Endometrial microvascular endothelial cells (primary cell): Measurements from ENCODE around the gene TGFBR1. TPM values are rescaled to one million over a fixed set of nuclear protein-coding genes. Genes with fewer than 3 reads are reported as not detected.
"Not testable (repeated sequence)": the region's sequence is repeated elsewhere in the genome, so short reads cannot be mapped to it uniquely, and the experiment has no call there.

ENCODE experiments used
- in situ Hi-C: cut with HindIII; loops from 2 replicates; pipeline ENCODE4 v1.10.0; 2017; ENCODE audit warnings: low sequenced_read_pairs, low pct_unique_long_range_greater_than_20kb; ENCODE audit errors: inconsistent ontology term
- total RNA-seq: library from RNA; depleted of rRNA; stranded (reverse); fragments of >200 nt; gene quantifications from one replicate; pipeline ENCODE4 v1.2.3, GENCODE V29; 2015; ENCODE audit errors: inconsistent ontology term

TGFBR1 gene
- total RNA-seq, 1 donor from 2014 or later = 10.9 TPM

DNA sequence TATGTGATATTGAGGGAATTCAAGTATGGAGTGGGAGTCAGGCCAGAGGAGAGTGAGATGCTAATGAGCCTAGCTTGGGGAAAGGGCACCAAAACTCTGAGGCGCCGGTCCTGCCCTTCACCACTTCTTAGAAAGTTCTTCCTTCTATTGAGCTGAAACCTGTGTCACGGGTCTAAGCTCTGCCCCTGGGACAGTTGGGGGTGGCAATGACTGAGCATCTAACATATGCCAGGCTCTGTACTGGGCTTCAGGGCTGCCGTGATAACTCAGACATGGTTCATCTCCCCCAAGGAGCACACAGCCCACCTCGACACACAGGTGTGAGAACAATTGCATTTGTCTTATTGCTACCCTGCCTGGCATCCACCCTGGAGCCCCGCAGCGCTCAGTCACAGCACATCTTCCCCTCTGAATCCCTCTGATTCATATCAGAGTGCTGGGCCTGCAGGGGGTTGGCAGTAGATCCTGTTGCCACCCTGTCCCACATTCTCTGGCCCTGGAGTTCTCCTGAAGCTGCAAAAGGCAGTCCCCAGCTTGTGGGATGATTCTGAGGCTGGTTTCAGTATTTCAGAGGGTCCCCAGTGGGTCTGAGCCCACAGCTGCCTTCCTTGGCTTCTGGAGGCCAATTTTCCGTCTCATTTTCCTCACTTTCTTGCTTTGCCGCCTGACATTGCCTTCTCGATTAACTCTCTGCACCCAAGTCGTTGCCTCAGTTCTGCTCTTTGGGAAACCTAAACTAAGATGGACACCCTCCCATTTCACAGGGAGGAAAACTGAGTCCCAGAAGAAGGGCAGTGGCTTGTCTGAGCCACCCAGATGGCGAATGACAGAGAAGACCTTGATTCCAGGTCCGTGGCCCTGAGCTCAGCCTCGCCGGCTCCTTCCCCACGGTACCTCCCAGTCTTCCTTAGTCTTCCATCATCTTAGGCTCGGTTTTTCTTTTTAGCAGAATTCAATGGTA is 74.3 kb downstream of the TGFBR1 start:
- in situ Hi-C loops = no loop called here

DNA sequence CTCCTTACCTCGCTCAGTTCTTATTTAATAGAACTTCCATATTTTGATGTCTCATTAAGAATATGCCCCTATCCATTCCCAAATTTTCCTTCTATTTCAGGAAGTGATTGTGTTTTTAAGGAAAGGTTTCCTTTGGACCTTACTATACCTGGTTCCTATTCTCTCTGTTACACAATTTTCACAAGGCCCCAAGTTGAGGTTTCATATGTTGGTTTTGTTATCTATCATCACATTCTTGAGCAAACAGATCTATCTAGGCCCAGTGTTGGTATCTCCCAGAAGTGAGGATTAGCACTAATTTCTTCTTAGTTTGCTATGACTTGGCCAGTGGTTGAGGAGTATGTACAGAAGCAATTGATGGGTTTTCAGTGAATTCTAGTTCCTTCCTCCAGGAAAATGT is 75.3 kb downstream of the TGFBR1 start:
- in situ Hi-C loops = no loop called here

- in situ Hi-C loops = no loop called here
These were observed 75.7 kb downstream of the TGFBR1 start for GRCh38 chr9:99180662-99181061.

DNA sequence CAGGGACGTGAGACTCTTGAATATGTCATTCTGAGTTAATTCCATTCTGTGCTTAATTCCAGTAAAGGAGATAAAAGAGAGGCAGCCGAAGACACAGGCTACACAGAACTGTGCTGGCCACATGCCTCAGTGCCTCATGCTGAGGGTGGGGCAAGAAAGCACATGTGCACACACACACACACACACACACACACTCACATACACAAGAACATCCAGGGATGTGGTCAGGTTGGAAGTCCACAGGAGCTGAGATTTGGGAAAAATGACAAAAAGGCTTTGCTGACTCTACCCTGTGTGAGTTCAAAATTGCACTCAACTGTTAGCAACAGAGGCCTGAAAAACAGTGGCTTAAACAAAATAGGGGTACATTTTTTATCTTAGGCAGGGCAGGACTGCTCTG is 76.3 kb downstream of the TGFBR1 start:
- in situ Hi-C loops = no loop called here

DNA sequence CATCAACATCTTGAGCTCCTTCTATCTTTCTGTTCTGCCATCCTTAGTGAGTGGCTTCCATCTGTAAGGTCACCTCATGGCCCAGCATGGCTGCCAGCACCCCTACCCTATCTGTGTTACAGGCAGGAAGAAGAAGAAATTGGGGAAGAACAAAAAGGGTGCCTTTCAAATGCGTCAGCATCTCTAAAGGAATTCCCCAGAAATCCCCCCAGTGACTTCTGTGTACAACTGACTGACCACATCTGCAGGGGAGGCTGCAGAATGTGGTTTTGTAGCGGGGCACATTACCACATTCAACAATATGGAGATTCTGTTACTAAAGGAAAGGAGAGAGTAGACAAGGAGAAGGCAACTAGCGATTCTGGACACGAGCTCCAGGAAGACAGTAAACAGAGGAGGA is 76.7 kb downstream of the TGFBR1 start:
- in situ Hi-C loops = no loop called here

- in situ Hi-C loops = no loop called here
These were observed 77.4 kb downstream of the TGFBR1 start for GRCh38 chr9:99182356-99182755.

- in situ Hi-C loops = no loop called here
These were observed 78.7 kb downstream of the TGFBR1 start for GRCh38 chr9:99183616-99184015.

DNA sequence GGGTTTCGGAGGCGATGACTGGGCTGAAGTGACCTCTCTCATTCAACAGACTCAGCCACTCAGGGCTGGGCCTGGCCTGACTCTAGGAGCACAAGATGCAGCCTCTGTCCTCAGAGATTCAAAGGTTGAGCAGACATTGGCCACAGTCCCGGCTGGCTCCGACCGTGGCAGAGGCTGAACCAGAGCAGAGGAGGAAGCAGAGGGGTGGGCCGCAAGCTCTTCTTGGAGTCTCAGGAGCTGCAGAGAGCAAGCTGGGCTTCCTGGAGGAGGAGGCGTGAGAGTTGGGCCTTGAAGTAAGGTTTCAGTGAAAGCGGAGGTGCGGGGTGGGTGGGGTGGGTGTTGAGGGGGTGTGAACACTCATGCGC is 79.2 kb downstream of the TGFBR1 start:
- in situ Hi-C loops = no loop called here

DNA sequence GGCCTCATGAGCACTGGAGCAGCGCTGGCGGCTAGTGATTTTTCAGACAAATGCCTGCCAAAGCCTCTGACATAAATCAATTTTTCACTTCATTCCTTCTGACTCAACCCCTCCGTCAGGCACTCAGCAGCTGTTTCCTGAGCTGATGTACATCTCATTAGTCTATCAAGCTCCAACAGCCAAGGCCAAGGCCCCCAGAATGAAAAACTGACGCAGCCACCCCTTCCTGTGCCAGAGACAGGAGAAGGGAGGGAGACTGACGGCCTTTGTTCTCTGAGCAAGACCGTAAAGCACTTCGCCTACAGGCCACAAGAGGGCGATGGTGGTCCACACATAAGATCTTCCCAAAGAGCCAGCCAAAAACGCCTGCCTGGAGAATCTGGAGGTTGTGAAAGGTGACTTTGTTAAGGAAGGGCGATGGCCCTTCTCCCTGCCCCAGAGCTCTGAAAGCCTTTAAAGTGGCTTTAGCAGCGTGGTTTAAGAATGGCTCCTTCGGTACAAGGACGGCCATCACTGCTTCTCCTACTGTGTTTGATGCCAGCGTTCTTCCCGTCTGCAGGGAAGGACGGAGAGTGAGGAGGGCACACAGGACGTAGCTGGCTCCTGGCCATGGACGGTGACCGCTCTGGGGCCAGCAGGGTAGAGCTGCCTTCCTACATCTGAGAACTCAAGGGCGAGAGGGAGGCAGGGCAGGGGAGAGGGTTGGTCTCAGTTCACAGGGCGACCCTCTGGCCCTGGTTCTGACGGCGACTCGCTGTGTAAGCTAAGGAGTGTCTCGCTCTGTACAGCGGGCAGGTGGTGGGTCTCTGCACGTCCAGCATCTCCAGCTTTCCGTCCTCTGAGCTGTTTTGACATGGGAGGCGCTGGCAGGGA is 79.8 kb downstream of the TGFBR1 start:
- in situ Hi-C loops = no loop called here

DNA sequence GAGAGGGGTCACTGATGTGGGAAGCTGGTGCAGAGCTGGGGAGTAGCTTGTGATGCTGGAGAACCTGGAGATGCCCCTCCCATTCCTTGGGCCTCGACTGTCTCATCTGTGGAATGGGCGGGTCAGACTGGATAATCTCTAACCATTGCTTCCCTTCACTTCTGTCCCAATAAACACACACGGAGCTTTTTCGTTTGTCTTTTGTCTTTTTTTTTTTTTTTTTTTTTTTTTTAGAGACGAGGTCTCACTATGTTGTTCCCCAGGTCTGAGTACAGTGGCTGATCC is 80.4 kb downstream of the TGFBR1 start:
- in situ Hi-C loops = no loop called here

GRCh38 chr9:99185934-99186333 is 81.0 kb downstream of the TGFBR1 start:
- in situ Hi-C loops = no loop called here

GRCh38 chr9:99187311-99187710 is 82.4 kb downstream of the TGFBR1 start:
- in situ Hi-C loops = no loop called here

DNA sequence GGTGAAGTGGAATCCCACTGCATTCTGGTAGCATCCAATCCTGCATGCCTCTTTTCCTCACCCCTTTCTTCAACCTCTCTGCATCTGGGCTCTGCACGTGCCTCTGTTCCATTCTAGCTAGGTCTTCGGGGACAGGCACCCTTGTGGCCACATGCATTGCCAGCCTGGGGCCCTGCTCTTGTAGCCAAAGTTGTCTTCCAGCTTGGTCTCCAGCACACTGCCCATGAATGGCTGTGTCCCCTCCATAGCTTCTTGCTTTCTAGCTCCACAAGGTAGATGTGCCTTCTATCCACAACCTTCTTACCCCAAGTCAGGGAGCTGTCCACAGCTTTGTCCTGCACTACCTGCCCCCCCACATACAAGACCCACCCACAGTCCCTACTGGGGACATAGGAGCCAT is 84.3 kb downstream of the TGFBR1 start:
- in situ Hi-C loops = no loop called here

- in situ Hi-C loops = no loop called here
These were observed 85.1 kb downstream of the TGFBR1 start for GRCh38 chr9:99189887-99190596.

DNA sequence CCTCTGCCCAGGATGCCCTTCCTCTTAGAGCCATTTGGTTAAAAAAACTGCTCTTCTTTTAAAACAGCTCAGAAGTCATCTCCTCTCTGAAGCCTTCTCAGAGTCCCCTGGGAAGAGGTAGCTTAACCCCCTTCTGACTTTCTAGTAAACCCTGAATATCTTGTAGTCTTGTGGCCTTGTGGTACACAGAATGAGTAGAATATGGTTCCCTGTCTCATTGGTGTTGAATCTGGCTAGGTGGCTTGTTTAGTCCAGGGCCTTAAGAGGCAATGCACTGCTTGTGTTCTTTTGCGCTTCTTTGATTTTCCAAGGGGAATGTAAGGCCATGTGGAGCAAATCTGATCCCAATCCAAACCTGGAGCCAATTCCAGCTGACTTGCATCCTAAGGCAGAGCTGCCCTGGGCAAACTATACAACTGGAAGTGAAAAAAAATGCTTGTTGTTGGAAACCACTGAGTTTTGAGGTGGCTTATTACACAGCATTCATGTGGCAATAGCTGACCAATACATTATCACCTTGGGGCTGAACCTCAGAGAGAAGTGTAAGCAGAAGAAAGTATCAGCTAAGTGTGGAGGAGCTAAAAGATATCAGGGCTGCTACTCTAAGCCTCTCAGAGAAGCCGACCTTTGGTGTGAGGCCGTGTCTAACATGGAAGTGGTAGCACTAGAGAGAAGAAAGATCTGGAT is 85.8 kb downstream of the TGFBR1 start:
- in situ Hi-C loops = no loop called here

- in situ Hi-C loops = no loop called here
These were observed 88.0 kb downstream of the TGFBR1 start for GRCh38 chr9:99192786-99193465.

DNA sequence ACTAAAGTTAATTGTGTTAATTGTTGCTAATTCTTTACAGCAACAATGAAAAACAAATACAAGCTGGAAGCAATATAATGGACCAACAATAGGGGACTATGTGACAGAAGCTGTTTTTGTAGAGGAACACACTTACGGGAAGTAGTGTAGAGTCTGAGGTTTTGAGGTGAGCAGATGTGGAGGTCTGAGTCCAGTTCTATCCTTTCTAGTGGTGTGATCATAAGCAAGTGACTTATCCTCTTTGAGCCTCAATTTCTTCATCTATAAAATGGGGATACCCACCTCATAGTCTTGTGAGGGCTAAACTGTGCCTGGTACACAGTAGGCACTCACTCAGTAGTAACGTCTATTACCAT is 88.5 kb downstream of the TGFBR1 start:
- in situ Hi-C loops = no loop called here

DNA sequence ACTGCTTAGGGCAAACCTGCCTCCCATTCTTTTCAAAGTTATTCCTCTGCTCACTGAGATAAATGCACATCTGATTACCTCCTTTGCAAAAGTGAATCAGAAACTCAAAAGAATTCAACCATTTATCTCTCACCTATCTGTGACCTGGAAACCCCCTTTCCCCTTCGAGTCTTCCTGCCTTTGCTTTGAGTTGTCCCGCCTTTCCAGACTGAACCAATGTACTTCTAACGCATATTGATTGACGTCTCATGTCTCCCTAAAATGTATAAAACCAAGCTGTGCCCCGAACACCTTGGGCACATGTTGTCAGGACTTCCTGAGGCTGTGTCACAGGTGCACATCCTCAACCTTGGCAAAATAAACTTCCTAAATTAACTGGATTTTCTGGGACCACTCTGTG is 91.6 kb downstream of the TGFBR1 start:
- in situ Hi-C loops = not testable (repeated sequence)
